Body of pancreas (tissue), 4 donors: ENCODE results near the gene CAMTA1.

ENCODE experiments used
- POLR2A ChIP-seq, 3 donors: fragments of 450-650 bp; IDR thresholded peaks; one replicate each; pipeline ENCODE4 v1.6.1; 2016; ENCODE audit warnings: antibody characterized with exemption in 3 of 3, mild to moderate bottlenecking in 2 of 3
- TF ChIP-seq, protein P1 (sequence below), 7 experiments: fragments of 450-650 bp in 4 of 7; fragments of 200-600 bp in 3 of 7; sonication (generic) in 3 of 7; IDR thresholded peaks; one replicate each; pipeline ENCODE4 v1.5.1; 2016 to 2019; ENCODE audit warnings: antibody characterized with exemption in 7 of 7

DNA sequence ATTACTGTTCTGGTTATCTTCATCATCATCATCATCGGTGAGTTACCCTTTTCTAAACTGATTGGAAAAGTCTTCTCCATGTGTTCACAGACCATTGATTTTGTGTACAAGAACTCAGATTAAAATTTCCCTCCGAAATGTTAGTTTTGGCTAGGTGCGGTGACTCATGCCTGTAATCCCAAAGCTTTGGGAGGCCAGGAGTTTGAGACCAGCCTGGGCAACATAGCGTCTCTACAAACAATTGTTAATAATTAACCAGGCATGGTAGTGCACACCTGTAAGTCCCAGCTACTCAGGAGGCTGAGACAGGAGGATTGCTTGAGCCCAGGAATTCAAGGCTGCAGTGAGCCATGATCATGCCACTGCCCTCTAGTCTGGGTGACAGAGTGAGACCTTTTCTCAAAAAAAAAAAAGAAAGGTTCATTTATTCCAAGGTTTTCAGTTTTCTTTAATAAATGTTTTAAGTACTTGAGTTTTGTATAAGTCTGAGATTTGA is 992.9 kb downstream of the CAMTA1 start:
- TF ChIP-seq, protein P1, sequence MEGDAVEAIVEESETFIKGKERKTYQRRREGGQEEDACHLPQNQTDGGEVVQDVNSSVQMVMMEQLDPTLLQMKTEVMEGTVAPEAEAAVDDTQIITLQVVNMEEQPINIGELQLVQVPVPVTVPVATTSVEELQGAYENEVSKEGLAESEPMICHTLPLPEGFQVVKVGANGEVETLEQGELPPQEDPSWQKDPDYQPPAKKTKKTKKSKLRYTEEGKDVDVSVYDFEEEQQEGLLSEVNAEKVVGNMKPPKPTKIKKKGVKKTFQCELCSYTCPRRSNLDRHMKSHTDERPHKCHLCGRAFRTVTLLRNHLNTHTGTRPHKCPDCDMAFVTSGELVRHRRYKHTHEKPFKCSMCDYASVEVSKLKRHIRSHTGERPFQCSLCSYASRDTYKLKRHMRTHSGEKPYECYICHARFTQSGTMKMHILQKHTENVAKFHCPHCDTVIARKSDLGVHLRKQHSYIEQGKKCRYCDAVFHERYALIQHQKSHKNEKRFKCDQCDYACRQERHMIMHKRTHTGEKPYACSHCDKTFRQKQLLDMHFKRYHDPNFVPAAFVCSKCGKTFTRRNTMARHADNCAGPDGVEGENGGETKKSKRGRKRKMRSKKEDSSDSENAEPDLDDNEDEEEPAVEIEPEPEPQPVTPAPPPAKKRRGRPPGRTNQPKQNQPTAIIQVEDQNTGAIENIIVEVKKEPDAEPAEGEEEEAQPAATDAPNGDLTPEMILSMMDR (IDR thresholded peaks at IDR 0.05): no peak
- no peak for TF ChIP-seq POLR2A (IDR thresholded peaks at IDR 0.05)
